ENCODE results near the gene RAPGEF1. TPM values are rescaled to one million over a fixed set of nuclear protein-coding genes. Genes with fewer than 3 reads are reported as not detected.

RAPGEF1 gene
- total and polyA plus RNA-seq, 2 experiments from 2014 or later, result 9.9 to 82.8 TPM

GRCh38 chr9:131748411-131748955 is 8.6 kb upstream of the RAPGEF1 start:
- H3K4me1 Mint-ChIP-seq, result no peaks in the 10 kb centered on the region
- peaks cover 6% of the 10 kb centered on the region for H3K27me3 Mint-ChIP-seq (ENCODE audit: insufficient read depth, low read depth, poor library complexity)
- Histone ChIP-seq H4K20me1 (replicated peaks; ENCODE audit: insufficient read depth) (no peaks in the 10 kb centered on the region), H3F3A (replicated peaks; ENCODE audit: low read depth) (no peaks in the 10 kb centered on the region), H3K4me2 (no peak overlapping the region), H3K27ac (ENCODE audit: low read depth) (no peak overlapping the region), H3K79me2 (replicated peaks; ENCODE audit: insufficient read depth) (no peaks in the 10 kb centered on the region), H3K9me2 (ENCODE audit: insufficient read depth) (no peaks in the 10 kb centered on the region), H3K27me3 (ENCODE audit: insufficient read depth) (no peaks in the 10 kb centered on the region), H3K36me3 (ENCODE audit: insufficient read depth) (no peaks in the 10 kb centered on the region), H2AFZ (no peak overlapping the region), H3K4me3 (no peak overlapping the region), H3K4me1 (ENCODE audit: insufficient read depth) (no peaks in the 10 kb centered on the region)
- no peaks in the 10 kb centered on the region for H3K36me3 Mint-ChIP-seq (ENCODE audit: low read depth)
- TF ChIP-seq CTCF (conservative IDR thresholded peaks at IDR 0.05; ENCODE audit: low read depth in 2 of 2) (no peak), POLR2AphosphoS5 (IDR thresholded peaks at IDR 0.05; ENCODE audit: low read depth) (no peak), JUNB (IDR thresholded peaks at IDR 0.05; ENCODE audit: unreplicated experiment) (no peak), ZNF331 (CRISPR knock-in tag; IDR thresholded peaks at IDR 0.05; ENCODE audit: low read depth) (no peak), STAT1 (IDR thresholded peaks at IDR 0.05; ENCODE audit: unreplicated experiment) (no peak), EZH2phosphoT487 (IDR thresholded peaks at IDR 0.05; ENCODE audit: unreplicated experiment) (no peak), ZNF114 (CRISPR knock-in tag; IDR thresholded peaks at IDR 0.05) (no peak), ZNF462 (CRISPR knock-in tag; IDR thresholded peaks at IDR 0.05) (no peak), EZH2 (IDR thresholded peaks at IDR 0.05; ENCODE audit: low read depth, unreplicated experiment) (no peak), CREB1 (CRISPR knock-in tag; IDR thresholded peaks at IDR 0.05; ENCODE audit: low read depth) (no peak), NANOG (IDR thresholded peaks at IDR 0.05; ENCODE audit: borderline replicate concordance) (no peak)
- TF ChIP-seq, protein P1, sequence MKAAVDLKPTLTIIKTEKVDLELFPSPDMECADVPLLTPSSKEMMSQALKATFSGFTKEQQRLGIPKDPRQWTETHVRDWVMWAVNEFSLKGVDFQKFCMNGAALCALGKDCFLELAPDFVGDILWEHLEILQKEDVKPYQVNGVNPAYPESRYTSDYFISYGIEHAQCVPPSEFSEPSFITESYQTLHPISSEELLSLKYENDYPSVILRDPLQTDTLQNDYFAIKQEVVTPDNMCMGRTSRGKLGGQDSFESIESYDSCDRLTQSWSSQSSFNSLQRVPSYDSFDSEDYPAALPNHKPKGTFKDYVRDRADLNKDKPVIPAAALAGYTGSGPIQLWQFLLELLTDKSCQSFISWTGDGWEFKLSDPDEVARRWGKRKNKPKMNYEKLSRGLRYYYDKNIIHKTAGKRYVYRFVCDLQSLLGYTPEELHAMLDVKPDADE (IDR thresholded peaks at IDR 0.05), result no peak
- TF ChIP-seq, protein P2, sequence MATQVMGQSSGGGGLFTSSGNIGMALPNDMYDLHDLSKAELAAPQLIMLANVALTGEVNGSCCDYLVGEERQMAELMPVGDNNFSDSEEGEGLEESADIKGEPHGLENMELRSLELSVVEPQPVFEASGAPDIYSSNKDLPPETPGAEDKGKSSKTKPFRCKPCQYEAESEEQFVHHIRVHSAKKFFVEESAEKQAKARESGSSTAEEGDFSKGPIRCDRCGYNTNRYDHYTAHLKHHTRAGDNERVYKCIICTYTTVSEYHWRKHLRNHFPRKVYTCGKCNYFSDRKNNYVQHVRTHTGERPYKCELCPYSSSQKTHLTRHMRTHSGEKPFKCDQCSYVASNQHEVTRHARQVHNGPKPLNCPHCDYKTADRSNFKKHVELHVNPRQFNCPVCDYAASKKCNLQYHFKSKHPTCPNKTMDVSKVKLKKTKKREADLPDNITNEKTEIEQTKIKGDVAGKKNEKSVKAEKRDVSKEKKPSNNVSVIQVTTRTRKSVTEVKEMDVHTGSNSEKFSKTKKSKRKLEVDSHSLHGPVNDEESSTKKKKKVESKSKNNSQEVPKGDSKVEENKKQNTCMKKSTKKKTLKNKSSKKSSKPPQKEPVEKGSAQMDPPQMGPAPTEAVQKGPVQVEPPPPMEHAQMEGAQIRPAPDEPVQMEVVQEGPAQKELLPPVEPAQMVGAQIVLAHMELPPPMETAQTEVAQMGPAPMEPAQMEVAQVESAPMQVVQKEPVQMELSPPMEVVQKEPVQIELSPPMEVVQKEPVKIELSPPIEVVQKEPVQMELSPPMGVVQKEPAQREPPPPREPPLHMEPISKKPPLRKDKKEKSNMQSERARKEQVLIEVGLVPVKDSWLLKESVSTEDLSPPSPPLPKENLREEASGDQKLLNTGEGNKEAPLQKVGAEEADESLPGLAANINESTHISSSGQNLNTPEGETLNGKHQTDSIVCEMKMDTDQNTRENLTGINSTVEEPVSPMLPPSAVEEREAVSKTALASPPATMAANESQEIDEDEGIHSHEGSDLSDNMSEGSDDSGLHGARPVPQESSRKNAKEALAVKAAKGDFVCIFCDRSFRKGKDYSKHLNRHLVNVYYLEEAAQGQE (IDR thresholded peaks at IDR 0.05; ENCODE audit: unreplicated experiment), result no peak
- DNase-seq (ENCODE audit: low spot score) (no peak), ATAC-seq (no peak)
- no peaks in the 10 kb centered on the region for H3K9me3 Mint-ChIP-seq
- H3K4me3 Mint-ChIP-seq, result no peak overlapping the region
- H3K27ac Mint-ChIP-seq, result no peak overlapping the region
